Skin of body (tissue), 2 donors: ENCODE measurements around the gene LOXL4. TPM values are rescaled to one million over a fixed set of nuclear protein-coding genes. Genes with fewer than 3 reads are reported as not detected.

Source experiments
- DNase-seq: peaks from one replicate; lab custom pipeline; 2025; lab: John Stamatoyannopoulos, UW
- total RNA-seq: library from RNA; depleted of rRNA; stranded (reverse); fragments of >200 nt; gene quantifications from one replicate; pipeline ENCODE4 v1.2.3, GENCODE V29; 2014

Gene LOXL4
- total RNA-seq, 1 donor from 2014 or later, result 5.0 TPM

- no peak for DNase-seq
These were observed 2.3 kb downstream of the LOXL4 start for GRCh38 chr10:98265403-98266378.

- no peak for DNase-seq
These were observed 3.5 kb downstream of the LOXL4 start for GRCh38 chr10:98264378-98265065.

- DNase-seq, result no peak
These were observed 4.9 kb downstream of the LOXL4 start for GRCh38 chr10:98263088-98263487.

- no peak for DNase-seq
These were observed 5.4 kb downstream of the LOXL4 start for GRCh38 chr10:98262571-98262970.

- DNase-seq, result no peak
These were observed 6.3 kb downstream of the LOXL4 start for GRCh38 chr10:98261436-98262277.

- DNase-seq, result no peak
These were observed 7.2 kb downstream of the LOXL4 start for GRCh38 chr10:98260752-98261151.

- no peak for DNase-seq
These were observed 7.6 kb downstream of the LOXL4 start for GRCh38 chr10:98260350-98260749.

- DNase-seq, result no peak
These were observed 8.2 kb downstream of the LOXL4 start for GRCh38 chr10:98259606-98260315.

GRCh38 chr10:98258683-98259454 is 9.1 kb downstream of the LOXL4 start:
- DNase-seq, result no peak

- no peak for DNase-seq
These were observed 10.0 kb downstream of the LOXL4 start for GRCh38 chr10:98257961-98258360.

- DNase-seq, result no peak
These were observed 10.8 kb downstream of the LOXL4 start for GRCh38 chr10:98257198-98257597.

GRCh38 chr10:98256692-98257091 is 11.3 kb downstream of the LOXL4 start:
- DNase-seq, result no peak

- DNase-seq, result no peak
These were observed 12.7 kb downstream of the LOXL4 start for GRCh38 chr10:98255146-98255877.

- DNase-seq, result no peak
These were observed 13.6 kb downstream of the LOXL4 start for GRCh38 chr10:98254234-98254974.

- DNase-seq, result no peak
These were observed 14.5 kb downstream of the LOXL4 start for GRCh38 chr10:98253499-98253898.

- DNase-seq, result no peak
These were observed 15.5 kb downstream of the LOXL4 start for GRCh38 chr10:98252464-98252863.

GRCh38 chr10:98251399-98251798 is 16.6 kb downstream of the LOXL4 start:
- DNase-seq, result no peak

- no peak for DNase-seq
These were observed 18.9 kb downstream of the LOXL4 start for GRCh38 chr10:98249134-98249533.

- DNase-seq, result no peak
These were observed 20.0 kb downstream of the LOXL4 start for GRCh38 chr10:98248018-98248417.
